D721Med (cell line): ENCODE results near the gene ARHGEF11.

Experiments used
- DNase-seq: peaks from one replicate; pipeline ENCODE4 v3.0.0; 2011; ENCODE audit warnings: low spot score; ENCODE audit not compliant: insufficient read length
- FAIRE-seq: peaks from 2 replicates; lab custom pipeline; 2011; peaks lifted over from hg19 to GRCh38; lab: Jason Lieb, UNC
- TF ChIP-seq, protein P1 (sequence below): IDR thresholded peaks from 2 replicates; pipeline ENCODE4 v1.5.1; 2012; ENCODE audit warnings: mild to moderate bottlenecking, control low read depth; ENCODE audit not compliant: insufficient read depth; ENCODE audit errors: missing control alignments

The ARHGEF11 gene

GRCh38 chr1:157034137-157034800 is 11.3 kb downstream of the ARHGEF11 start:
- FAIRE-seq = no peak
- no peak for DNase-seq
- TF ChIP-seq, protein P1, sequence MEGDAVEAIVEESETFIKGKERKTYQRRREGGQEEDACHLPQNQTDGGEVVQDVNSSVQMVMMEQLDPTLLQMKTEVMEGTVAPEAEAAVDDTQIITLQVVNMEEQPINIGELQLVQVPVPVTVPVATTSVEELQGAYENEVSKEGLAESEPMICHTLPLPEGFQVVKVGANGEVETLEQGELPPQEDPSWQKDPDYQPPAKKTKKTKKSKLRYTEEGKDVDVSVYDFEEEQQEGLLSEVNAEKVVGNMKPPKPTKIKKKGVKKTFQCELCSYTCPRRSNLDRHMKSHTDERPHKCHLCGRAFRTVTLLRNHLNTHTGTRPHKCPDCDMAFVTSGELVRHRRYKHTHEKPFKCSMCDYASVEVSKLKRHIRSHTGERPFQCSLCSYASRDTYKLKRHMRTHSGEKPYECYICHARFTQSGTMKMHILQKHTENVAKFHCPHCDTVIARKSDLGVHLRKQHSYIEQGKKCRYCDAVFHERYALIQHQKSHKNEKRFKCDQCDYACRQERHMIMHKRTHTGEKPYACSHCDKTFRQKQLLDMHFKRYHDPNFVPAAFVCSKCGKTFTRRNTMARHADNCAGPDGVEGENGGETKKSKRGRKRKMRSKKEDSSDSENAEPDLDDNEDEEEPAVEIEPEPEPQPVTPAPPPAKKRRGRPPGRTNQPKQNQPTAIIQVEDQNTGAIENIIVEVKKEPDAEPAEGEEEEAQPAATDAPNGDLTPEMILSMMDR = no peak

DNA sequence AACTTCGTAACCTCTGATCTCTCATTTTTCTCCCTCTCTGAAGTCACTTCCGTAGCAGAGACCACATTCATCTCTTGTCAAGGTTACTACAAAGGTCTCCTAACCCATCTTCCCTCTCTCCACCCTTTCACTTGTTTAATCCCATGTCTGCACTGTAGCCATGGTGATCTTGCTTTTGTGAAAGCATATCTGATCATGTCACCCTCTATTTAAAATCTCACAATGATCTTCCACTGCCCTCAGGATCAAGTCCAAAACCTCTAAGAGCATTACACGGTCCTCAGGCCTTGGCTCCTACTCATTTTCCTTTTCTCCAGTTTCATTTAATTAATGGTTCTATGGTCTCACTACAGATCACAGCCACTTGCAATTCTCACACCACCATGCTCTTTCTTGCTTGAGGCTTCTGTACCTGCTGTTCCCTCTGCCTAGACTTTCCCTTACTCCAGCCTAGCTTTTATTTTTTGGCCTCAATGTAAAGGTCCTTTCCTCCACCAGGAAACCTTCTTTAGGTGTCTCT is 12.1 kb downstream of the ARHGEF11 start:
- FAIRE-seq (no peak), DNase-seq (no peak)
- TF ChIP-seq, protein P1 = no peak

DNA sequence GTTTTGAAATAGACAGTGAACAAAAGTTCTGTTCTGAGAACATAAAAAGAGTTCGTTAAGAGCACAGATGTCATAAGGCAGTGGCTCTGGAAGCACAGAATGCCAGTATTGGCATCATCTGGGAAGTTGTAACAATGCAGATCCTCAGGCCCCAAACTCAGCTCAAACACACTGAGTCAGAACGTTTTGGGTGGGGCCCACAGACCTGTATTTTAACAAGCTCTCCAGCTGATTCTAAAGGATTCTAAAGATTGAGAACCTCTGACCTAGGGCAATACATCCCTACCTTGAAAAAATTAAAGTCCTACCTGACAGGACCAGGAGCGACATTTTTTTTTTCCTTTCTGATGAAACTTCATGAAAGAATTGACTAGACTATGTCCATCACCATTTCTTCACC is 13.2 kb downstream of the ARHGEF11 start:
- TF ChIP-seq, protein P1 = no peak
- DNase-seq = no peak
- FAIRE-seq = no peak

DNA sequence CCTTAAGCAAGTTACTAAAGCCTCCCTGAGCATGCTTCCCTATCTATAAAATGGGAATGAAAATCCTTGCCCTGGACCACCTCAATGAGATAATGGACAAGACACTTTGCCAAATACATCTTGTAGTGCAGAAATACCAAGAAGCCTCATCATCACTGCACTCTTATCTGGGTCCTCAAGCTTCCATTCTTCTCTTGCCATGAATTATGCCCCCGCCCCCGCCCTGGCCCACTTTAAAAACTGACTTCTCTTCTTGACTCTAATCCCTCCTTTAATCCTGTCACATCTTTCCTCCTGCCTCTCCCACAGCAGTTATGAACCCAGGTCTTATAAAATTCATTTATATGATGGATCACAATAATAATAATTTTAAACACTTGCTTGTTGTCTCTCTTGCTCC is 14.8 kb downstream of the ARHGEF11 start:
- DNase-seq (no peak), FAIRE-seq (no peak)
- TF ChIP-seq, protein P1 = no peak

- TF ChIP-seq, protein P1 = no peak
- FAIRE-seq (no peak), DNase-seq (no peak)
Measured at GRCh38 chr1:157028674-157029073, 16.9 kb downstream of the ARHGEF11 start.

GRCh38 chr1:157025856-157026255 is 19.7 kb downstream of the ARHGEF11 start:
- FAIRE-seq (no peak), DNase-seq (no peak)
- TF ChIP-seq, protein P1 = no peak

DNA sequence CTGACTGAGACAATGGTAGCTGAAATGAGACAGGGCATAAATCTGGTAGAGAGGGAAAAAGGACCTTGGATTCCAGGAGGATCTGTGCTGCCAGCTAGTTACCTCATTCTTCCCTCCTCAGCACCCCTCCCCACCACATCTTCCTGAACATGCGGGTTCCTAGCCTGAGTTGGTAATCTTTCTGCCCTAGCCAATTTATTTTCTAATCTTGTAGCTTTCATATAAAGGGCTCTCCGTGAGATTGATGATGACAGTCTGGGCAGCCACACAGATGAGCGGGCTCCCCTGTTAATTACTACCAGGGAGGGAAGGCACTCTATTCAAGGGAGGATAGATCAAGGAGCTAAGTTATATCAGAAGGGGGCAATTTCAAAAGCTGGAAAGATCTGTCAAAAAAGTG is 20.2 kb downstream of the ARHGEF11 start:
- TF ChIP-seq, protein P1 = no peak
- DNase-seq (no peak), FAIRE-seq (no peak)
